ENCODE measurements around the gene BCAS2.

DNA sequence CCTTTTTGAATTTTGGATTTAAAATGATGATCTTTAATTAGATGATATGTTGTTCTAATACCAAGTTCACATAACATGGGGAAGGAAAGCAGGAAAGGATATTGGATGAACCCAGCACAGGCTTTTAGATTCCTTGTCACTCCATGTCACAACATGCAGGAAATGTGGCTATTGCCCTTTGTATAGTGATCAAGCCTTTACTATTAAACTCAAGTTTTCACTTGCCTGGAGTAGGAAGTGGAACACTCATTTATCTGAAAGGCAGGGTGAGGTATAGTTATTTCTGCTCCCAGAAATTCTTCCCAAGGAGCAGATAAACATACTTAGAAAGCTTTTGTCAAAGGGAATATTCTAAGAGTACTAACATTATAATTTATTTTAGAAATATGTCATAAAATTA, 37.2 kb upstream of the BCAS2 start:
- TF ChIP-seq CTCF (IDR thresholded peaks at IDR 0.05; ENCODE audit: insufficient read depth, low read length) (no peak), POLR2AphosphoS5 (IDR thresholded peaks at IDR 0.05; ENCODE audit: low read depth) (no peak), REST (IDR thresholded peaks at IDR 0.05; ENCODE audit: insufficient replicate concordance, low read depth) (no peak), GABPA (IDR thresholded peaks at IDR 0.05; ENCODE audit: low read depth) (no peak)
